ENCODE data around the gene ACAP2.
"Not testable (repeated sequence)": the region's sequence is repeated elsewhere in the genome, so short reads cannot be mapped to it uniquely, and the experiment has no call there.

Gene ACAP2

GRCh38 chr3:195241592-195242355 is 201.0 kb downstream of the ACAP2 start:
- no peak for DNase-seq

DNA sequence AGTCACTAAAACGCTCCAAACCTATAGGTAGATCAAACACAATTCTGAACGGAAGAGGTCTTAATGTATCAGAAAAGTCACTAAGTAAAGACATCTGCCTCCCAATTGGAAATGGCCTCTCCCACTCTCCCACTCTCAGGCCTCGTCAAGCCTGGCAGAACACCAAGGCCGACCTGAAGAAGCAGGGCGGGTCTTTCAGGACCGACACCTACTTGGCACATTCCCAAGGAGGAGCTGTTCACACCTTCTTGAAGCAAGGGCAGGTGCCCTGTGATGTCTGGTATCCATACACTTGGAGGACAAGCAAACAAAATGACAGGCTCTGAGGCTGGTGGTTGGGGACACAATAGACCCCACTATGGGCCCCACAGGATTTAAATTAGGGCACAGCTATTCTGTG is 201.9 kb downstream of the ACAP2 start:
- no peak for DNase-seq

DNA sequence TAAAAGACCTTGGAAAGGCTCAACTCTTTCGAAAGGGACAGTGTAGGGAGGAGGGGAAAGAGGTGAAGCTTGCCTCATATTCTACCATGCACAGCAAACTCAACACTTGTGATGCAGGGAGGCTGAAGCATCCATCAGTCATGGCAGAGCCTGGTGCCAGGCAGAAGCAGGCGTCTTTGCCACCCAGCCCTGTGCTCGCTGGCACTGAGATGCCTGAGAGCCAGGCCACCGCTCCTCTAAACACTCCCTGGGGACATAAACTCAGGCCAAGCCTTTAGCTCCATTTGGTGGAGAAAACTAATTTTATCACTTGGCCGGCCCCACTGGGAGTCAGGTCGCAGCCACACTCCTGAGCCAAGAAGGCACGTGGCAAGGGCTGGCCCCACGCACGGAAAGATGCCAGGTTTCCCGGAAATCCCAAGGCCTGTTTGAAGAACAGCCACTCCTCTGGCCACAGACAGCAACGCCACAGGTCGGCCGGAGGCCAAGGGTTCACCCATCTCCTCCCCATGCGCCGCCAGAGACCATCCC is 202.6 kb downstream of the ACAP2 start:
- DNase-seq, result no peak

DNA sequence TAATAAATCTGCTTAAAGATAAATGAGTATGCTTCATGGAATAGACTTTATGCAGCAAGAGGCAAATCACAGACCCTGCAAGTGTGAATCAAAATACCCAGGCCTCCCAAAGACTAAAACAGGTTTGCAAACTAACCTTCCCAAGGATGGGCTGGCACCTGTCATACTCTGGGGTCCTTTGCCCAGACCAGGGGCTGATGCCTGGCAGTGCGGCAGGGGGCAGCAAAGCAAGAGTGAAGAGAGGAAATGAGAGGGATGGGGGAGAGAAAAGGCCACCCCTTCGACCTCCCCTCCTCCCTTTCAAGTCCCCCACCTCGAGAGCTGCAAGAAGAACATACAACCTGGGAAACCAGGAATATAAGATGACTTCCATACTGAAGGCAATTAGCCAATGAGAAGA is 203.7 kb downstream of the ACAP2 start:
- DNase-seq, result no peak

- no peak for DNase-seq
Measured at GRCh38 chr3:195238586-195239118, 204.2 kb downstream of the ACAP2 start.

DNA sequence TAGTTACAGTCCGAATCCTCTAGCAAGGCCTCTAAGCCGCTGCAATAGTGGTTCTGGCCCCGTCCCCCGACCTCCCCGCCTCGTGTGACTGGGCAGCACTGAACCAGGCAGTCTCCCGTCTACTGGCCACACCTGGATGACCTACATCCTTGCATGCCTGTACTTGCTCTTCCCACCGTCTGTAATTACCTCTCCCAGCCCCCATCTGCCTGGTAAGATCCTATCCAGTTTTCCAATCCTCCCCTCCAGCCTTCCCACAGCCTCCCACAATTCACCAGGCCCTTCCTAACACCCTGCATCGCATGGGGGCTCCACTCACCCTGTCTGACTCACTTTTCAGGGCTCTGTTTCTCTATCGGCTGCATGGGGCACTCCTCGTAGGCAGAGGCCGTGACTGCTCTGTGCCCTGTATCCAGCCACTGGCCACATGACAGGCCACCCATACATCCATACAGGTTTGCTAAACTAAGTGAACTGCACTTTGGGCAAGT is 204.7 kb downstream of the ACAP2 start:
- DNase-seq, result no peak

DNA sequence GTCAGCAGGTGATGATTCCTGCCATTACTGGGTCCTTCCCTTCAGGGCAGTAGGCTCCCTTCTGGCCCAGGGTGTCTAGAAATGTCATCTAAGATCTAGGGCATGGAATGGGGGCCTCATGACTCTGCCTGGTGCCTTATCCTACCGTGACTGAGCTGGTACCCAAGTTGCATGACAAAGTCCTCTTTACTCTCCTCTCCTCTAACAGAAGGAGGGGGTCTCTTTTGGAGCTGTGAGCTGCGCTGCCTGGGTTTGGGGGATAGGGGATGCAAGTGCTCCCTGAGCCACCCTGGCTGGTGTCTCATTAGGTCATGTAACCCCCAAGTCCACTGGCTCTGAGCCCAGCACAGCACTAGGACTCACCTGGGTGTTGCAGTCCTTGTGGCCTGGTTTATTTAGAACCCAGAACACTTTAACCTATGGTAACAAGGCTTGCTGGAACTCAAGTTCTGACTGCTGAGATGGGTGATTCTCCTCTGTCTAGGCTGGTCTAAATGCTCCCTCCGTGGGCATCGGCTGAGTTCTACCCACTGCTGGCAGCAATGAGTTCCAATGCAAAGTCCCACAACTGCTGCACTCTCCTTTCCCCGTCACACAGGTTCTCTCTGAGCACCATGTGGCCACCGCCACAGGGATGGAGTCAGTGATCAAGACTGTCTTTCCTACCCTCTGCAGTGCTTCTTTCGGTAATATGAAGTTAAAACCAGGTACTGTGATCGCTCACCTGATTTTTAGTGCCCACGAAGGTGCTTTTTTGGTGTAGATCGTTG is 205.8 kb downstream of the ACAP2 start:
- DNase-seq, result no peak

- no peak for DNase-seq
Measured at GRCh38 chr3:195236076-195236798, 206.6 kb downstream of the ACAP2 start.

GRCh38 chr3:195230244-195230643 is 212.6 kb downstream of the ACAP2 start:
- no peak for DNase-seq

GRCh38 chr3:195228886-195229285 is 213.9 kb downstream of the ACAP2 start:
- DNase-seq, result not testable (repeated sequence)

DNA sequence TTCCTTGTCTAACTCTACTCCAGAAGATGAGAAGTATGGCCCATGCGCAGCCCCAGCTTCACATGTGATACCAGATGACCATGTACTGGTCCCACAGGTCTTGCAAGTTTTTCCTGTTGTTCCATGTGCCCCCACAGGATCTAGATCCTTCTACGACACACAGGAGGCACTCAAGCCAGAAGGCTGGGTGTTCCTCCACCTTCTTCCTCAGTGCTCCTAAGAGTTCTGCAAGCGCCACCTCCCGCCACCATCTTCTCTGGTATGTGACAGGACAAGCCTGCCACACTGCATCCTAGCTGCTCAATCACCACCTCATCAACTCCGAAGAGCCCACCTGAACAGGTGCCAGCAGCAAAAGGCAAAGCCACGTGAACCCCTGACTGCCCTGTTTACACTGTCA is 214.9 kb downstream of the ACAP2 start:
- no peak for DNase-seq

- no peak for DNase-seq
Measured at GRCh38 chr3:195226900-195227447, 215.8 kb downstream of the ACAP2 start.

DNA sequence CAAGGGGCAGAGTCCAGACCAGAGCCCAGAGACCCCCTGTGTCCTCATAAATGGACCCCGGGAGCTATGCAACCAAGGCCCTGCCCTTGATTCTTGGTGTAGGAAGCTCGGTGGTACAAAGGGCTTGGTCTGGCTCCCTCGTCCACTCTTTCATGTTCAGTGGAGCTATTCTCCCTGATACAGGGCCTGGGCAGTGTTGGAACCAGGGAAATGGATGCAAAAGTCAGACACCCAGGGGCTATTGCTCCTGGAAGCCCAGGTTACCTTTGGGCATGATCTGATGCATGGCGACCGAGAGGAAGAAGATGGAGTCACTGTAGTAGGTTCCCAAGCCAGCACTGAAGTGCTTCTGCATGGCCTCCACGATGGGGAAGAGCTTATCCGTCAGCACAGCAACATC is 216.4 kb downstream of the ACAP2 start:
- DNase-seq, result no peak

- no peak for DNase-seq
Measured at GRCh38 chr3:195224980-195225580, 217.7 kb downstream of the ACAP2 start.

Data from activated CD4-positive, alpha-beta T cell treated with anti-CD3 and anti-CD28 coated beads, Interleukin-10, Interleukin-2, amounts not matched to agents 100 ng/mL and 50 ng/mL, durations not matched to agents 16 hours and 8 hours (primary cell).